Measurements from ENCODE around the gene GRK1.

DNA sequence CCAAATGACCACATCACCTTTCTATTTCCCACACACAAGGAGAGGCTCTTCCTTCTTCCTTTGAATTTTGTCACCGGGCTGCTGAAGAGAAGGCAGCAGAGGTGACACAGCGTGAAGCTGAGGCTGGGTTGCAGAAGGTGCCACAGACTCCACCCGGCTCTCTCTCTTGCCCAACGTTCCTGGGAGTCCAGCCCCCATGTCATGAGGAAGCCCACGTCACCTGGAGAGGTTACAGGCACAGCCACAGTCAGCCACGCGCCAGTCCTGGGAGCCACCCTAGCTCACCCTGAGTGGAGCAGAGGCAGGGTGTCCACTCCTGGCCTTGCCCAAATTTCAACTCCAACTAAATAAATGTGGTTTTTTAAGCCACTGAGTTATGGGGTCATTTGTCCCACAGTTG is 87.2 kb downstream of the GRK1 start:
- TF ChIP-seq, protein P1, sequence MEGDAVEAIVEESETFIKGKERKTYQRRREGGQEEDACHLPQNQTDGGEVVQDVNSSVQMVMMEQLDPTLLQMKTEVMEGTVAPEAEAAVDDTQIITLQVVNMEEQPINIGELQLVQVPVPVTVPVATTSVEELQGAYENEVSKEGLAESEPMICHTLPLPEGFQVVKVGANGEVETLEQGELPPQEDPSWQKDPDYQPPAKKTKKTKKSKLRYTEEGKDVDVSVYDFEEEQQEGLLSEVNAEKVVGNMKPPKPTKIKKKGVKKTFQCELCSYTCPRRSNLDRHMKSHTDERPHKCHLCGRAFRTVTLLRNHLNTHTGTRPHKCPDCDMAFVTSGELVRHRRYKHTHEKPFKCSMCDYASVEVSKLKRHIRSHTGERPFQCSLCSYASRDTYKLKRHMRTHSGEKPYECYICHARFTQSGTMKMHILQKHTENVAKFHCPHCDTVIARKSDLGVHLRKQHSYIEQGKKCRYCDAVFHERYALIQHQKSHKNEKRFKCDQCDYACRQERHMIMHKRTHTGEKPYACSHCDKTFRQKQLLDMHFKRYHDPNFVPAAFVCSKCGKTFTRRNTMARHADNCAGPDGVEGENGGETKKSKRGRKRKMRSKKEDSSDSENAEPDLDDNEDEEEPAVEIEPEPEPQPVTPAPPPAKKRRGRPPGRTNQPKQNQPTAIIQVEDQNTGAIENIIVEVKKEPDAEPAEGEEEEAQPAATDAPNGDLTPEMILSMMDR (conservative IDR thresholded peaks at IDR 0.05) = no peak
- no peak for TF ChIP-seq ZFX (IDR thresholded peaks at IDR 0.05)

Measured in C4-2B (cell line).